Stimulated activated CD4-positive, alpha-beta T cell treated with anti-CD3 and anti-CD28 coated beads, Interleukin-2, amount 100 ng/mL, for 48 hours (primary cell): ENCODE measurements around the gene SMIM21.

Experiments used
- DNase-seq, 2 donors: peaks; one replicate each; pipeline ENCODE4 v3.0.0-alpha.2; 2020

SMIM21 gene

DNA sequence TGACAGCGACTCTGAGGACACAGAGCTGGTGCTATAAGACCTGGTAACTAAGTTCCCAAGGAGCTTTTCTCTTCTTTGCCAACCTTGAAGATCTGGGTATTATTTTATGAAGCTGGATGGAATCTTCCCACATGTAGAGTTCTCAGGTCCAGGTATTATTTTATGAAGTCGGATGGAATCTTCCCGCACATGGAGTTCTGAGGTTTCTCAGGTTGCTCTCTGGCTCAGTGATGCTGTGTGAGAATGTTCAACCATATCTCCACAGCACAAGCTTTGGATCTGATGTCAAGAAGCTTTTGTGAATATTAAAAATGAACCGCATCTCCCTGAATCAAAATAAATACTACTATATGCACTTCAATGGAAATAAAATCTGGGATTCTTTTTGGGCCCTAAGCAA lies at the start of gene SMIM21:
SMIM21 (minus strand) TSS at position 101 of the 400 bp plus-strand sequence. CDS start 140 bp downstream, outside the sequence.
- no peak for DNase-seq

DNA sequence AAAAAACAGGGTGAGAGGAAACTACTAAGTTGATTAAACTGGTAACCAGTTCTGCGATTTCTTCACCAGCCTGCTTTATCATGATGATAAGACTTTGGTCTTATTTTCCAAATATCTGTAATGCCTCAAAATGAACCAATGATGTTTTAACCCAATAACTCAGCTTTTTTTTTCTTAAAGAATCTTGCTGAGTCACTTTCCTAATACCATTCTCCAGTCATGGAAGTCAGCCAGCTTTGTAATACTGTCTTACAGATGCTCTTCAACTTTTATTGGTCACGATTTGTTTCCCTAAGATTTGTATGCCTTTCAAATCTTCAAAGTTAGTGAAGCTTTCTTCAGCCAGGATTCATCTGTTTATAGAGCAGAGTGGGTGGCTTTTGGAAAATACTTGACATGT lies 47.7 kb upstream of the SMIM21 start:
- no peak for DNase-seq

DNA sequence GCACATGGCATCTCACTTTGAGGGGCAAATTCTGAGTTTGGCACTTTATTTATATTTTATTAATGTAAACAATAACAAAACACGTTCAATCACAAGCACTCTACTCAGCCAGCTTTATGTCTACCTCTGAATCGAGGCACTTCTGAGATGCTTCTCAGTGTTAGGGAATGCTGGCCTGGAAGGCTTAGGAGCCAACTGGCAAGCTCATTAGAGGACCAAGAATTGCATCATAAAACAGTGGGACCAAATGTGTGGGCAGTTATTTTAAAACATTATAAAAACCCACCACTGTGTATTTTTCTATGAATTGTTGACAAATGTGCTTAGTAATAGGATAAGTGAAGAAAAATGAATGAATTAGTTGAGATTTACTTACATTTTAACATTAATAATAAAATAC lies 46.8 kb upstream of the SMIM21 start:
- no peak for DNase-seq

DNA sequence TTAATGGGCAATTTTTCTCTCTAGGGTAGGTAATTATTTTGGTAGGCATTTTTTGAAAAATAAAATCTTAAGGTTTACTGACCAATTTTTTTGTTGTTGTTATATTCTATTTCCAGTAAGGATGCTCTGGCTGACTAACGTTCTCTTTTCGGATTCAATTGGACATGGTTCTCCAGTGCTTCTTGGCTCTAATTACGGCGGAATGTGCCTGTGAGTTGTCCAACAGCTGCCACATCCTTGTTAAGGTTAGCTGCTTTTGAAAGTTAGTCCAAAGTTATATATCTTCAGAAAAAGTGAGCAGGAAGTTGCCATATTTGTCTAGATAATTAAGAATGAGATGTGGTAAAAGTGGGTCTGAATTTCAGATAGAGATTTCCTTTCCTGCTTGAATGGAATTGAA lies 45.8 kb upstream of the SMIM21 start:
- DNase-seq: no peak

DNA sequence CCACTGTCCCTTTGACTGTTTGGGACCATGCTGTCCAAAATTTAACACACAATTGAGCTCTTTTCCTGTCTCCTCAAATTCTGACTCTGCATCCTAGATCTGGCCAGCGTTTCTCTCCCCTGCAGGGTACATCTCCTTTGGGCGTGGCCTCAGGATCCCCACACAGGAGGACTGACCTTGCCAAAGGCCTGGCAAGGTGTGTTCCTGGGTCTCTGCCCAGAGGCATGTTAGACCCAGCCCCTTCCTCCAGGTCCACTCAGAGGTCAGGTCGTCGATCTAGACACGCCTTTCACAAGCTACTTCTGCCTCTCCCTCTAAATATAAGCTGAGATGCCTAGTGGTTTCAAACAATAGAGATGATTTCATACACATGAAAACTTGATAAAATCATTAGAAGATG lies 45.4 kb upstream of the SMIM21 start:
- no peak for DNase-seq

DNA sequence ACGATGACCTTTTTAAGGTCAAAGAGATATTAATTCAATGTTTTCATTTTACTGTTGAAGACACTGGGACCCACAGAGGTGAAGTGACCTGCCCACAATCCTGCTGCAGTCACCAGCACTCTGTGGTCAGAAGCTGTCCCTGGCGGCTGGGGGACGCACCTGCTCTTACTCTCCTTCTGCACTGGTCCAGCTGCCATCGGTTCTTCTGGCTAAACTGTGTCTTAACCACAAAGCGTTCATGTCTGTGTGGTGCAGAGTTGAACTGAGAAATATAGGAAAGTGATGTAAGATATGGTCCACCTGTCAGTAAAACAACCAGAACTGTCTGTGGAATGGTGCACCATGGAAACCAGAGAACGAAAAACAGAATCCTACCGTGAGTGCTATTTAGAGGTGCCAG lies 44.9 kb upstream of the SMIM21 start:
- DNase-seq: no peak

DNA sequence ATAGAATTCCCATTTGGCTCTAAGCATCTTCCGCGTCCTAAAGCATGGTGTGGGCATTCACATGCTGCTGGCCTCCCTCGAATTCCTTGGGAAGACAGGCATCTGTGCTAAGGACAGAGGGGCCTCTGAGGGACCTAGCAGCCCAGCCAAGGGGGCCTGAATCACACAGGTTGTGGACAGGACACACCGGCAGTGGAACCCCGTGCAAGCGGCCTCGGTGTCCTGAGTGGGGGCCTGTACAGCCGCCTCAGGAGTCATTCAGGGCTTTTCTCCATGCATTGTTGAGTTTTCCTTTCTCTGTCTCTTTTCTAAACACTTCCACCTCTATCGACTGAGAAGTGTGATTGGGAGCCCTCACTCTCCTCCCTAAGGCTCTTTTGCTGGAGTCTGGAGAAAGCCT lies 44.3 kb upstream of the SMIM21 start:
- DNase-seq: no peak

DNA sequence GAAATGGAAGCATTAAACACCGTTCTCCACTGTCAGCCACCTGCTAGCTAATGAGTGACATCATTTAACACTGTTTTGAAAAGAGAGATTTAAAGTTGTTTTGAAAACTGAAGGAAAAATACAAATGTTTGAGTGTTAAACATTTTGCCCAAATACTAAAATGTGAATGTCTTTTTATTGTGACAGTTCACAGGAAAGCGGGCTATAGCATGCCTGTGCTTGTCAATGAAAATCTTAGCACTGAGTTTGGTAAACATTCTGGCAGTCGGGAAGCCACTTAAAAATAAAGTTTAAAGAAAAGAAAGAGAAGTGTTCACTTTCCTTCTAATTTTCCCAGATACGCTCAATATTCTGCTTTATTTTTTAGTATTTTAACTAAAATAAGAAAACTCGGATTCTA lies 40.3 kb upstream of the SMIM21 start:
- no peak for DNase-seq

DNA sequence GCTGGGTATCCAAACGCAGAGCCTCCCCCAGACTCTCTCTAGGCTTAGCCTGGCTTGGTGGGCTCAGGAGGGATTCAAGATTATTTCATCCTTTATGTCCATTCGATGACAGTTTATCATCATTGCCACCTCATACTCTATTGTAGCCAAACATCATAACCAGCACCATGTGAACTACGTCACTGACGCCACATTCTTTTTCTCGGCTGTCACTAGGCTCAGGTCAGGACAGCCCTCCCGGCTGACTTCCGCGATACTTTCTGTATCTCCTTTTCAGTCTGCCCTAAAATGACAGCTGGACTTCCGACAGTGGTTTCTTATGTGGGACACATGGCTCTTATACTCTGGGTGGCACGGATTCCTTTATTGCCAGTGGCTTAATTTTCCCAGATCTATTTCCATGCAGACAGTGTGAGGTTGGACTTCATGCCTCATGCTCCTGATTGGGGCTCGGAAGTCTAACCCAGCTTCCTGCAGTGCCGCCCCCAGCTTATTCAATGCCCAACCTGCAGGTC lies 39.8 kb upstream of the SMIM21 start:
- DNase-seq: no peak

DNA sequence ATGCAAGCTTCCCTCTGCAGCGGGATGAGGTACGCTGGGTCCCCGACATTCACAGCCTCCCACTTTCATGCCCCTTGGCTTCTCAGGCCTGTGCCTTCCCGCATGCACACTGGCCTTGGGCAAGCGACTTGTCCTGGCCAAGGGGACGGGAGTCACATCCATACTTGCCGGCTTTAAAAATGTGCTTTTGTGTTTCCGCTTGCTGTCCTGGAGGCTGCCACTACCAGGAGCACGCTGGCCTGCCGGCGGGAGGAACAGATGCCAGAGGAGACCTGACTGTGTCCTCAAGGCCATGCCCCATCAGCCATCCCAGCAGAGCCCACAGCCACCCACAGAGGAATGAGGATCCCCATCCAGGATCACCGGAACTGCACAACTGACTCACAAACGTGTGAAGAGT lies 36.9 kb upstream of the SMIM21 start:
- DNase-seq: no peak

DNA sequence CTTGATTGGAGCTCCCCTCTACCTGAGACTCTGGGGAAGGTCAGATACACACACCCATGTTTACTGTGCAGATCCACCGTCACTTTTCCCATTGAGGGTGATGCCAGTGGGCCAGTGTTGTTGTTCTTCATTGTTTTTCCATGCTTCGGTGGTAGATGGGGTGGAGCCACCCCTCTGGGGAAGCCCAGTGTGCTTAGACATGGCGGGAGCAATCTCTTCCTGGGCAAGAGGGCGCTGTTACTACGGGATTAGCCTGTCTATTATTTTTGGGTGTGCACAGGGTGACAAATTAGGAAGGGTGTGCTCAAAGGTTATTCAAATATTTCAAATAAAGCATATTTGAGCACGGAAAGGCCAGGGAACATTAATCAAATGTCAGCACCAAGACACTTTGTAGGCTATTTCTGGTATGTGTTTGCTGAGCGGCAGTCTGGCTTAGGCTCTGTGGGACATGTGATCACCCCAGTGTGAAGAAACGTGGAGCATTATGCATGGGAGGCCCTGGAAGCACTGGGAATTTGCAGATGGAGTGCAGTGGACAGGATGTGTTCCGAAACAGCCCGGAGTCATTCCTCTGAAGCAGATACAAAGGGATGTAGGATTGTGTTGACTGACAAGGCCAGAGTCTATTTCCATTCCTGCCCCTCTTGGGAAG lies 34.8 kb upstream of the SMIM21 start:
- no peak for DNase-seq

DNA sequence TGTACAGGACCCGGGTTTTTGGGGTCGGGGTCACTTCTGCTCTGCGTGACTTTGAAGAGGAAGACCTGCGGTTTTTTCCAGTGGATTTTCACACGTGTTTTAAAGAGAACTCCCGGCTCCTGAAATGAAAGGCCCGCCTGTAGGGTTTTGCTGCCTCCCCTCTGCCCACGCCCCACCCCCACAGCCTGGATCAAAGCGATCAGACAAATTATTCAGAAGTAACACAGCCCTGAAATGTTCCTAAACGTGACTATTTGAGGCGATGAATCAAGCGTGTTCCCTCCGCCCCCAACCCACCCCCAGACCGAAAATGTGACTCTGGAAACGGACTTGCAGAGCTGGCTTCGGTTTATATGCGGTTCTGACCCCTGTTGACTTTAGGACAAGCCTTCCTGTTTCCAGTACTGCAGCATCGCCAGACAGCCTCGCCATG lies 28.7 kb upstream of the SMIM21 start:
- no peak for DNase-seq

DNA sequence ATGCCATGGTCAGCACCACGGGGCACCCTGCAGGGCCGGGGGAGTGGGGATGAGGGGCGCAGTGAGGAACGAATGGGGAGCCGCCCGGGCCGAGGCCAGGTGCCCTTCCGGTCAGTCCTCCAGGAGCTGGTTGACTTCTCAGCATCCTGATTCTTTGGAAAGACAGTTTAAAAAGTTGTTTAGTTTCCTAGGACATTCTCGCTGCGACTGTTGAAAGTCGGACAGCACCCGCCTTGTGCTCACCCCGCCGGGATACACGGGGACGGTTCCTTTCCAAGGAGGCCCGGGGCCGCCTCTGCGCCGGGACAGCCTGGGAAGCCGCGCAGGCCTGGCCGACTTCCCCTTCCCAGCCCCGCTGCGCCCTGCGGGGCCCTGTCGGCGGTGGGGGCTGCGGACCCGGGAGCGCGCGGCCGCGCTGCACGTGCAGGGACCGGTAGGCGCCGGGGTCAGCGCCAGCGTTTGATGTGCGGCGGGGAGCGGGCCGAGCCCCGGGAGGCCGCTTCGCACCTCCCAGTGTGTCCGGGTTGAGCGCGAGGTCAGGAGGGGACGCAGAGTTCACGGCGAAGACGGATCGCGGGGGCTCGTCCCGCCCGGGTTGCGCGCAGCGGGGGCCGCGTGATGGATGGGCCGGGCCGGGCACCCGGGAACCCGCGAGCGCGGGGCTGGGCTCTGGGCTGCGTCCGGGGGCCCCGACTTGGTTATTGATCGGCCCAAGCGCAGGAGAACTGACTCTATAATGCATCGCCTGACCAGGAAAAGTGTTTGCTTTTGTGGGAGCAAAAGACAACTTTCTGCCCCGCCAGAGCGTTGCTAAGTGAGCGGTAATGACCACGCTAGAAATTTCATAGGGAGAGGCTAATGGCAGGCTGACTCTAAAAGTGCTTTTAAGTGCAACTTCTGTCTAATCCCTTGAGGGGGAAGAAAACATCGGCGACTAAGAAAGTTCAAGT lies 28.0 kb upstream of the SMIM21 start:
- no peak for DNase-seq

DNA sequence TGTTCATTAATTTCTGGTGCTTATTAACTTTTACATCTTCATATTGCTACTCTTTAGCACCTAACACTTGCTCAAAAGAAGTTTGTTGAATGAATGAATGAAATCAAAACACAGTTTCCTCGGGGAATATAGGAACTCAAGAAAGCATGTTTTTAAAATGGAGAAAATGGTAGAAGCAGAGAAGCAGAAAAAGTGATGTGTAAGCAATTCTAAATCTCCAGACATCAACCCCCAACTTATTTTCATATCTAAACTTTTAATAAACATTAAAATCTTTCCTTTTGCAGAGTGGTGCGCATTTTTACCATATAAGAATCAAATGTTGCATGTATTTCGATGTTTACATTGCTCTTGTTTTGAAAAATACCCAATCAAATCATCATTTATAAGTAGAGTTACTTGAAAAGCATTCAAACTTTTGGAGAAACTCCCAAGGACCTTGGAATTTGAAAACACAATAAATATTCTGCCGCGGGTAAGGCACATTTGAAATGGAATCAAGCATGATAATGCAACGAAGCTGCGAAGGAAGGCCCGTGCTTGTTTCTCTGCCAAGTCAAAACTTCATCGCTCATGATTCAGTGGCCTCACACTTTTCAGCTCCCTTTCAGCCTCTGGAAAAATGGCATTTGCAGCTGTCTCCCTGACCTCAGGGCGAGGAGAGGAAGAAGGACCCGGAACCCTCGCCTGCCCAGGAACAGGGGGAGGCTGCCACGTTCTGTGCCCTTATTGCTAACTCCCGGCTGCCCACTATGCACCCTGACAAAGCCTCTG lies 26.7 kb upstream of the SMIM21 start:
- DNase-seq: no peak

DNA sequence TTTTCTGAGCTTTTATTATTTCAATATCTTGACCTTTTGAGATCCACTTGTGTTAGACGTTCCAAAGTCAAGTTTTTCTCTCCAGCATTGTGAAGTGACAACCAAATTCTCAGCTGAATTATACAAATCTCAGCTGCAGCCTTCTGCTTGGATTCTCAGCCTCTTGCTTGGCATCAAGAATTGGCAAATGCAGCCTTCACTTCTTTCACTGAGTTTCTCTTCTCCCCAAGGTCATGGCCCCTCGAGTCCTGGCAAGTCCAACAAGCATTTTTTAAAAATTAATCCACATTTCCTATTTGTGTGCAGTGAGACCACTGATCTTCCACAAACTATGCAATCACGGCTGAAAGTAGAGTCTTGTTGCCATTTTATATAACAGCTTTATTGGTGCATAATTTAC lies 23.4 kb upstream of the SMIM21 start:
- DNase-seq: no peak

DNA sequence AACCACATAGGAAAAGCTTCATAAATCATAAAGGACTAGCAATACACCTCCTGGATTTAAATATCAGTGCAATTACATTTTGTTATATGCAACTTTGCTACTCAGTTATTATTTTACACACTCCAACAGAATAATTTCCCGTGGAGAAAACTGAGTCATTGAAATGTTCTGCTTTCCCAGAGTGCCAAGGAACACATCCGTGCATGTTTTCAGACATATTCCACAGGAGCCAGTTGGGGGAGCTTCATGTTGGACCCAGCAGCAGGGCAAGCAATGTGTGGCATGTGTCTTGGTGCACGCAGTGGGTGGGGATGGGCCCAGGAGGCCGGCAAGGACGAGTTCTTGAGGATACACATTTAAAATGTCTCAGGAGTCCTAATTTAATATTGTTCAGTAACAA lies 14.4 kb upstream of the SMIM21 start:
- no peak for DNase-seq

DNA sequence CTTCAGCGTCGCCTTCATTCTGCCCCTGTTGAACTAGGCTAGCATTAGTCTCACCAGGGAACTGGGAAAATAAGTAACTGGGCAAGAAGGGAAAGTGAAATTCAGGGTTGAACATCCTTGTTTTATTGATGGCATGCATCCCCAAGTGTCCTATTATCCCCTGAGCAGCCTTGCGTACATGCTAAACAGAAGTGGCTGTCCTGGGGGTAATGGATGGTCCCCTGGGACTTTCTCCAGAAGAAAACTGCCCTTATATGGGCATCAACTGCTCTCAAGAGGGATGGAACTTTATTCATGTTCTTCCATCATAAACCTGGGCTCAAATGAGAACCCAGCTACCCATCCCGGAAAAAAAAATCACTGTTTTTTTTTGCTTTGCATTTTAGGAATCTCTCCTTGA lies 11.8 kb upstream of the SMIM21 start:
- DNase-seq: no peak

DNA sequence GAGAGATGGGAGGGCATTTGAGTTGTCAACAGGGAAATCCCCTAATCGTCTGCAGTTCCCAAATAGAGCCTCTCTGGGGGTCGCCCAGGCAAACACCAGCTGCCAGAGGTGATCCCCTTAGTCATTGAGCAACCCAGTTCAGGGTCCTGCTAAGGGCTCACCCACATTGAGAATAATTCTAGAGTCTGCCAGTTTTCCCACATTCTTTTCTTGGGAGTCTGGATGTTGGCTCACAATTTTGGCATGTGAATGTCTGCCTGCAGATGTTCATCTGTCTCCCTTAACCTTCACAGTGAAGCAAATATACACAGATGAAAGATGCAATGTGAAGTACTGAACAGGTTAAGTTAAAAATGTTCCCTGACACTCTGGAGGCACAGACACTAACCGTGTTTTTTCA lies 11.4 kb upstream of the SMIM21 start:
- DNase-seq: no peak

DNA sequence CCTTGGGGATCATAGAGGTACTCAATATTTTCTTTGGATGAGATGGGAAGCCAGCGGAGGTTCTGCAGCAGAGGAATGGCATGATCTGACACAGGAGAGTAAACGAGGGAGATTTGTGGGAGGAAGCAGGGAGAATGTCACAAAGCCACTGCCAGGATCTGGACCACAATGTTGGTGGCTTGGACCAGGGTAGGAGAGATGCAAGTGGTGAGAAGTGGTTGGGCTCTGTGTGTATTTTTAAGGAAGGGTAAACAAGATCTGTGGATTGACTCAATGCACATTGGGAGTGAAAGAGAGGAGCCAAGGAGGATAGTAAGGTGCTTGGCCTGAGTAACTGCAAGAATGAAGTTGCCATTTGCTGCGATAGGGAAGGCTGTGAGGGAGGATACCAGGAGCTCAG lies 10.5 kb upstream of the SMIM21 start:
- no peak for DNase-seq

DNA sequence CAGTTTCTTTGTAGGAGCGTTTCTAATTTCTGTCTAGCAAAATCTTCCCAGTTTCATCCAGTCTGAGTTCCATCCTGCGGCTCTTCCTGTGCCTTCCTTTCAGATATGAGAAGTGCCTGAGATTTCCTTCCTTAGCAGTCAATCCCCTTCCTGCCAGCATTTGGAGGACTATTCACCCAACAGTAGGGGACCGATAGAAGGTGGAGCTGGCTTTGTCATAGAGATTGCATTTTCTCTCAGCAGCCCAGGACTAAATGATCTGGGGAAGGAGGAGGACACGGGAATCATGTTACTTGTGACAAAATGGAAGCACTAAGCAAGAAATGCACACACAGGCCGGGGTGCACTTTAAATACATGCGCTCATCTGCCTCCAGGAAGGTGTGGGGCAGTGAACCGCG lies 5.6 kb upstream of the SMIM21 start:
- DNase-seq: no peak

DNA sequence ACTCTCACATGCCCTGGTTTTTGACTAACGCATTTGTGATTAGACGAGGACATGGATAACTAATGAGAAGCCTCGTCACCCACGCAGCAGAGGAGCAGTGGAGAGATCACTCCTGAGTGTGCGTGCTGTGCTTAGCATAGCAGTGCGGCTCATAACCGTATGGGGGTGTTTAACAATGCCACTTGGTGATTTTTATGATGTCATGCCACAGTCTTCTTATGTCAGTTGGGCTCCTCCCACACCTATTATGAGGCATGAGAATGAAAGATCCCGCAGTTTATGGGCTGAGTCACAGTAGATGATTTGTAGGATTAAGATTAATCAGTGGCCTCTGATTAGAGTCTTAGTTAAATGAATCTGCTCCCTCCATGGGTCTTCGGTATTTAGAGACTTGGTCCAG lies 2.5 kb upstream of the SMIM21 start:
- DNase-seq: no peak

DNA sequence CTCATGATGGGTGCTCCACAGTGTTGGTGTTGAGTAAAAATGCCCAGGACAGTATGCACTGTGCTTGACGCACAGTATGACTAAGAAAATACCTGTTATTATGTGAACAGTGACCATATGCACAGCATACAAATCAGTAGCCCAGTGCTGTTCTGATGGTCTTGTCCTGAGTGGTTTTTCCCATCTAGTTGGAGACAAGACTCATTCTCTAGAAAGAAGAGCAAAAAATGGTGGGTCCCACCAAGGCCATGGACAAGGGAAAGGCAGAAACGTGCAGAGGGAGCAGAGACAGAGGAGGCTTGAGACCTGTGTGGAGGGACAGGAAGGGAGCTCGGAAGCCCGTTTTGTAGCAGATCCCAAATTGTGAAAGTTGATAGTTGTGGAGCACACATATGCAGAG lies 987 bp upstream of the SMIM21 start:
- DNase-seq: no peak

DNA sequence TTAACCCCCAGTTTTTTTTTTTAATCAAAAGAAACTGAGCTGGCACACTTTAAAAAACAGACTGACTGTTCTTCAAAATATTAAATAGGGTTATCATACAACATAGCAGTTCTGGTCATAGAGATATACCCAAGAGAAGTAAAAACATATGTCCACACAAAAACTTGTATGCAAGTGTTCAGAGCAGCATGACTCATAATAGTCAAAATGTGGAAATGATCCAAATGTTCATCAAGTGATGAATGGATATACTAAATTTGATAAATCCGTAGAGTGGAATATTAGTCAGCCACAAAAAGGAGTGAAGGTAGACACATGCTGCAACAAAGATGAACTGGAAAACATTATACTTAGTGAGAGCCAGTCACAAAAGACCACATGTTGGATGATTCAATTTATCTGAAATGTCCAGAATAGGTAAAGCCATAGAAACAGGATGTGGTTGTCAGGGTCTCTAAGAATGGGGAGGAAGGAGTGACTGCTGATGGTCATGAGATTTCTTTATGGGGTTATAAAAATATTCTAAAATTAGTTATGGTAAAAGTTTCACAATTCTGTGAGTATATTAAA lies 5.1 kb downstream of the SMIM21 start:
- no peak for DNase-seq
